Thyroid gland (tissue), 4 donors: Measurements from ENCODE around the gene NCR3LG1.

Source experiments
- CTCF ChIP-seq, 6 experiments: fragments of 200-600 bp in 3 of 6; fragments of 450-650 bp in 3 of 6; sonication (generic) in 3 of 6; IDR thresholded peaks; one replicate each; pipeline ENCODE4 v1.5.1; 2016 to 2019; ENCODE audit warnings: antibody characterized with exemption in 6 of 6, mild to moderate bottlenecking in 2 of 6, inconsistent platforms in 1 of 6, moderate library complexity in 1 of 6
- POLR2A ChIP-seq, 2 donors: fragments of 450-650 bp; IDR thresholded peaks; one replicate each; pipeline ENCODE4 v1.6.1; 2017; ENCODE audit warnings: antibody characterized with exemption in 2 of 2, mild to moderate bottlenecking in 2 of 2, moderate library complexity in 1 of 2

GRCh38 chr11:17411418-17411817, 59.8 kb downstream of the NCR3LG1 start:
- TF ChIP-seq CTCF (IDR thresholded peaks at IDR 0.05) (no peak), POLR2A (IDR thresholded peaks at IDR 0.05) (no peak)
